Dendritic cell treated with granulocyte-macrophage colony-stimulating factor and Interleukin-4, amounts not matched to agents 40 ng/mL and 50 ng/mL, for 4 days (primary cell): Measurements from ENCODE around the gene S100P.
"Not testable (repeated sequence)": the region's sequence is repeated elsewhere in the genome, so short reads cannot be mapped to it uniquely, and the experiment has no call there.

ENCODE experiments used
- H3K27ac Mint-ChIP-seq: one replicate; pipeline ENCODE4 v1.8.0; 2022; ENCODE audit warnings: mild to moderate bottlenecking, mixed read lengths
- H3K27me3 Mint-ChIP-seq: one replicate; pipeline ENCODE4 v1.8.0; 2022; ENCODE audit warnings: mild to moderate bottlenecking, mixed read lengths
- H3K36me3 Mint-ChIP-seq: one replicate; pipeline ENCODE4 v1.8.0; 2022; ENCODE audit warnings: low read depth, mixed read lengths
- H3K4me1 Mint-ChIP-seq: one replicate; pipeline ENCODE4 v1.8.0; 2022; ENCODE audit warnings: low read depth, mixed read lengths
- H3K4me3 Mint-ChIP-seq: one replicate; pipeline ENCODE4 v1.8.0; 2022; ENCODE audit warnings: mild to moderate bottlenecking, moderate library complexity, mixed read lengths
- H3K9me3 Mint-ChIP-seq: one replicate; pipeline ENCODE4 v1.8.0; 2022; ENCODE audit warnings: mixed read lengths
- intact Hi-C: fragments of 100-400 bp; cut with micrococcal nuclease; formaldehyde crosslinking; loops from one replicate; pipeline ENCODE4 v1.15.0; 2022

Gene S100P

GRCh38 chr4:6716958-6717655 is 23.4 kb downstream of the S100P start:
- H3K4me1 Mint-ChIP-seq: peaks cover 34% of the 10 kb centered on the region

GRCh38 chr4:6718932-6719610 is 25.4 kb downstream of the S100P start:
- intact Hi-C loops: loop anchor here (5.0 kb wide), 3 partner anchors 63 to 268 kb away; partner anchors contain the start of gene KIAA0232
- Mint-ChIP-seq H3K36me3 (peaks cover 22% of the 10 kb centered on the region), H3K4me1 (peaks cover 44% of the 10 kb centered on the region), H3K27me3 (peaks cover 3% of the 10 kb centered on the region), H3K27ac (no peak overlapping the region), H3K4me3 (no peak overlapping the region), H3K9me3 (no peaks in the 10 kb centered on the region)

More at GRCh38 chr4:6716958-6717655, 23.4 kb downstream of the S100P start:
- Mint-ChIP-seq H3K27me3 (peaks cover 3% of the 10 kb centered on the region), H3K36me3 (peaks cover 22% of the 10 kb centered on the region), H3K27ac (peak overlapping the region; percentile 97), H3K4me3 (peak overlapping the region; percentile 98), H3K9me3 (no peaks in the 10 kb centered on the region)
- intact Hi-C loops: loop anchor here (5.0 kb wide), 3 partner anchors 65 to 270 kb away; partner anchors contain the start of gene KIAA0232

- Mint-ChIP-seq H3K36me3 (peaks cover 22% of the 10 kb centered on the region), H3K27ac (peak overlapping the region; percentile 18), H3K4me1 (peaks cover 45% of the 10 kb centered on the region), H3K9me3 (no peaks in the 10 kb centered on the region), H3K4me3 (no peak overlapping the region), H3K27me3 (peaks cover 3% of the 10 kb centered on the region)
- intact Hi-C loops: loop anchor here (1.0 to 5.0 kb wide), 5 partner anchors 63 to 351 kb away; partner anchors contain the start of gene KIAA0232
Measured at GRCh38 chr4:6719611-6720179, 26.0 kb downstream of the S100P start.

- H3K27ac Mint-ChIP-seq: peak overlapping the region; percentile 18
- no peak overlapping the region for H3K4me3 Mint-ChIP-seq
- H3K9me3 Mint-ChIP-seq: no peaks in the 10 kb centered on the region
- peaks cover 43% of the 10 kb centered on the region for H3K4me1 Mint-ChIP-seq
- peaks cover 22% of the 10 kb centered on the region for H3K36me3 Mint-ChIP-seq
- intact Hi-C loops: loop anchor here (1.0 kb wide), 2 partner anchors 155 to 350 kb away; no protein-coding TSS in a partner anchor
- H3K27me3 Mint-ChIP-seq: peaks cover 3% of the 10 kb centered on the region
Measured at GRCh38 chr4:6720202-6720699, 26.6 kb downstream of the S100P start.

GRCh38 chr4:6721121-6721520 is 27.4 kb downstream of the S100P start:
- Mint-ChIP-seq H3K4me1 (peaks cover 36% of the 10 kb centered on the region), H3K4me3 (no peak overlapping the region), H3K27me3 (peaks cover 3% of the 10 kb centered on the region), H3K9me3 (no peaks in the 10 kb centered on the region), H3K27ac (no peak overlapping the region), H3K36me3 (peaks cover 17% of the 10 kb centered on the region)
- intact Hi-C loops: no loop called here

GRCh38 chr4:6722891-6723290 is 29.2 kb downstream of the S100P start:
- intact Hi-C loops: no loop called here
- Mint-ChIP-seq H3K36me3 (peaks cover 14% of the 10 kb centered on the region), H3K4me3 (no peak overlapping the region), H3K4me1 (peaks cover 33% of the 10 kb centered on the region), H3K27ac (no peak overlapping the region), H3K9me3 (no peaks in the 10 kb centered on the region), H3K27me3 (peaks cover 4% of the 10 kb centered on the region)

- no peak overlapping the region for H3K4me3 Mint-ChIP-seq
- peaks cover 43% of the 10 kb centered on the region for H3K4me1 Mint-ChIP-seq
- H3K27ac Mint-ChIP-seq: peak overlapping the region; percentile 69
- H3K36me3 Mint-ChIP-seq: peaks cover 4% of the 10 kb centered on the region
- peaks cover 6% of the 10 kb centered on the region for H3K27me3 Mint-ChIP-seq
- H3K9me3 Mint-ChIP-seq: no peaks in the 10 kb centered on the region
- intact Hi-C loops: loop anchor here (1.0 kb wide), 1 partner anchor 36 kb away; no protein-coding TSS in a partner anchor
Measured at GRCh38 chr4:6723851-6724250, 30.2 kb downstream of the S100P start.

- Mint-ChIP-seq H3K36me3 (no peaks in the 10 kb centered on the region), H3K27me3 (peaks cover 6% of the 10 kb centered on the region), H3K9me3 (no peaks in the 10 kb centered on the region), H3K27ac (peak overlapping the region; percentile 69), H3K4me3 (no peak overlapping the region), H3K4me1 (peaks cover 43% of the 10 kb centered on the region)
- intact Hi-C loops: loop anchor here (1.0 kb wide), 1 partner anchor 36 kb away; no protein-coding TSS in a partner anchor
Measured at GRCh38 chr4:6724421-6725111, 30.9 kb downstream of the S100P start.

GRCh38 chr4:6725427-6725961 is 31.8 kb downstream of the S100P start:
- not testable (repeated sequence) for H3K9me3 Mint-ChIP-seq, H3K36me3 Mint-ChIP-seq

GRCh38 chr4:6727081-6727942 is 33.6 kb downstream of the S100P start:
- intact Hi-C loops: no loop called here
- Mint-ChIP-seq H3K27me3 (peaks cover 4% of the 10 kb centered on the region), H3K9me3 (no peaks in the 10 kb centered on the region), H3K4me1 (peaks cover 49% of the 10 kb centered on the region), H3K4me3 (no peak overlapping the region), H3K27ac (no peak overlapping the region), H3K36me3 (no peaks in the 10 kb centered on the region)

More at GRCh38 chr4:6725427-6725961, 31.8 kb downstream of the S100P start:
- H3K27me3 Mint-ChIP-seq, H3K27ac Mint-ChIP-seq, intact Hi-C loops, H3K4me3 Mint-ChIP-seq: not testable (repeated sequence)
- peaks cover 37% of the 10 kb centered on the region for H3K4me1 Mint-ChIP-seq

- H3K4me3 Mint-ChIP-seq: no peak overlapping the region
- intact Hi-C loops: no loop called here
- H3K27ac Mint-ChIP-seq: no peak overlapping the region
- H3K36me3 Mint-ChIP-seq: no peaks in the 10 kb centered on the region
- peaks cover 53% of the 10 kb centered on the region for H3K4me1 Mint-ChIP-seq
- H3K27me3 Mint-ChIP-seq: peaks cover 4% of the 10 kb centered on the region
- no peaks in the 10 kb centered on the region for H3K9me3 Mint-ChIP-seq
Measured at GRCh38 chr4:6727943-6728250, 34.2 kb downstream of the S100P start.

GRCh38 chr4:6728320-6729029 is 34.8 kb downstream of the S100P start:
- Mint-ChIP-seq H3K36me3 (no peaks in the 10 kb centered on the region), H3K27ac (no peak overlapping the region), H3K4me3 (no peak overlapping the region), H3K27me3 (peaks cover 4% of the 10 kb centered on the region), H3K9me3 (no peaks in the 10 kb centered on the region), H3K4me1 (peaks cover 54% of the 10 kb centered on the region)
- intact Hi-C loops: no loop called here
